BE2C (cell line): Measurements from ENCODE around the gene SLC30A3.

Experiments used
- DNase-seq: peaks from one replicate; pipeline ENCODE4 v3.0.0-alpha.2; 2020
- H3K27me3 ChIP-seq: fragments of 250-450 bp; sonication (Bioruptor Pico); 2 replicates; pipeline ENCODE4 v1.5.1; 2020; ENCODE audit warnings: mild to moderate bottlenecking
- H3K36me3 ChIP-seq: fragments of 250-450 bp; sonication (Bioruptor Pico); 2 replicates; pipeline ENCODE4 v1.5.1; 2020; ENCODE audit warnings: mild to moderate bottlenecking
- H3K4me1 ChIP-seq: fragments of 250-450 bp; sonication (Bioruptor Pico); 2 replicates; pipeline ENCODE4 v1.5.1; 2020
- H3K4me3 ChIP-seq: 2 replicates; pipeline ENCODE4 v1.5.1; 2011; ENCODE audit warnings: low read depth, low read length
- H3K9me3 ChIP-seq: fragments of 250-450 bp; sonication (Bioruptor Pico); 2 replicates; pipeline ENCODE4 v1.5.1; 2020
- CTCF ChIP-seq: IDR thresholded peaks from 2 replicates; pipeline ENCODE4 v1.5.1; 2012; ENCODE audit warnings: mild to moderate bottlenecking, low read depth, low read length

Gene SLC30A3

GRCh38 chr2:27243391-27244130, 19.3 kb downstream of the SLC30A3 start:
- TF ChIP-seq CTCF, result no peak

GRCh38 chr2:27242614-27242951, 20.3 kb downstream of the SLC30A3 start:
- Histone ChIP-seq H3K9me3 (no peaks in the 10 kb centered on the region), H3K4me1 (no peaks in the 10 kb centered on the region), H3K27me3 (no peaks in the 10 kb centered on the region), H3K36me3 (peaks cover 73% of the 10 kb centered on the region), H3K4me3 (no peak overlapping the region)
- DNase-seq, result no peak
- no peak for TF ChIP-seq CTCF

More at GRCh38 chr2:27243391-27244130, 19.3 kb downstream of the SLC30A3 start:
- Histone ChIP-seq H3K4me3 (no peak overlapping the region), H3K36me3 (peaks cover 63% of the 10 kb centered on the region), H3K4me1 (no peaks in the 10 kb centered on the region), H3K27me3 (no peaks in the 10 kb centered on the region), H3K9me3 (no peaks in the 10 kb centered on the region)
- no peak for DNase-seq

- H3K27me3 ChIP-seq, result no peaks in the 10 kb centered on the region
- no peak for TF ChIP-seq CTCF
- H3K9me3 ChIP-seq, result no peaks in the 10 kb centered on the region
- H3K4me1 ChIP-seq, result no peaks in the 10 kb centered on the region
- no peak overlapping the region for H3K4me3 ChIP-seq
- peaks cover 78% of the 10 kb centered on the region for H3K36me3 ChIP-seq
- DNase-seq, result no peak
Measured at GRCh38 chr2:27241761-27242613, 20.9 kb downstream of the SLC30A3 start.

- no peaks in the 10 kb centered on the region for H3K27me3 ChIP-seq
- no peaks in the 10 kb centered on the region for H3K9me3 ChIP-seq
- TF ChIP-seq CTCF, result no peak
- H3K4me3 ChIP-seq, result no peak overlapping the region
- no peak for DNase-seq
- peaks cover 93% of the 10 kb centered on the region for H3K36me3 ChIP-seq
- no peaks in the 10 kb centered on the region for H3K4me1 ChIP-seq
Measured at GRCh38 chr2:27240406-27240805, 22.4 kb downstream of the SLC30A3 start.

GRCh38 chr2:27238976-27239375, 23.9 kb downstream of the SLC30A3 start:
- H3K4me1 ChIP-seq, result no peaks in the 10 kb centered on the region
- H3K9me3 ChIP-seq, result no peaks in the 10 kb centered on the region
- no peaks in the 10 kb centered on the region for H3K27me3 ChIP-seq
- H3K4me3 ChIP-seq, result no peak overlapping the region
- DNase-seq, result no peak
- TF ChIP-seq CTCF, result no peak
- H3K36me3 ChIP-seq, result peaks cover 99% of the 10 kb centered on the region
